Muscle of leg (tissue), 11 donors: ENCODE data around the gene PLXNA4. TPM values are rescaled to one million over a fixed set of nuclear protein-coding genes. Genes with fewer than 3 reads are reported as not detected.
A peak's percentile ranks its signal among the peaks of the same experiment; 100 is the strongest.
"Not testable (repeated sequence)": the region's sequence is repeated elsewhere in the genome, so short reads cannot be mapped to it uniquely, and the experiment has no call there.

Experiments
- DNase-seq: peaks from one replicate; pipeline ENCODE4 v3.0.0; 2013
- H3K27ac ChIP-seq: one replicate; pipeline ENCODE4 v1.5.1; 2013; ENCODE audit warnings: mild to moderate bottlenecking, low read length, control low read depth
- H3K27me3 ChIP-seq: one replicate; pipeline ENCODE4 v1.6.1; 2013; ENCODE audit warnings: low read length; ENCODE audit not compliant: control insufficient read depth, insufficient read depth
- H3K36me3 ChIP-seq: one replicate; pipeline ENCODE4 v1.6.1; 2013; ENCODE audit warnings: low read length; ENCODE audit not compliant: control insufficient read depth, insufficient read depth
- H3K4me1 ChIP-seq: one replicate; pipeline ENCODE4 v1.6.1; 2013; ENCODE audit warnings: low read length; ENCODE audit not compliant: control insufficient read depth, insufficient read depth
- H3K4me3 ChIP-seq: one replicate; pipeline ENCODE4 v1.5.1; 2013; ENCODE audit warnings: low read length, control low read depth
- H3K9me3 ChIP-seq: replicated peaks from 2 replicates; pipeline ENCODE4 v1.6.1; 2013; ENCODE audit warnings: low read depth, low read length; ENCODE audit not compliant: control insufficient read depth
- WGBS: methylation state at CpG from one replicate; pipeline ENCODE4 v1.1.5; 2013; ENCODE audit warnings: missing lambda C conversion rate; ENCODE audit not compliant: insufficient coverage; 5-methylcytosine and 5-hydroxymethylcytosine counted together
- polyA plus RNA-seq, 8 donors: library from polyadenylated mRNA; unstranded; fragments of 120-200 nt; gene quantifications; one replicate each; pipeline versions ENCODE4 v1.2.1 to v1.2.3, GENCODE V29; 2013; ENCODE audit warnings: inconsistent platforms in 1 of 8, low replicate concordance in 1 of 8; ENCODE audit not compliant: insufficient read length in 8 of 8, insufficient read depth in 1 of 8
- total RNA-seq: library from RNA; stranded (reverse); fragments of 120-200 nt; gene quantifications from one replicate; pipeline ENCODE4 v1.2.4, GENCODE V29; 2013

Gene PLXNA4
- total and polyA plus RNA-seq, 9 donors = 1.3 to 3.3 (median 2.1) TPM

DNA sequence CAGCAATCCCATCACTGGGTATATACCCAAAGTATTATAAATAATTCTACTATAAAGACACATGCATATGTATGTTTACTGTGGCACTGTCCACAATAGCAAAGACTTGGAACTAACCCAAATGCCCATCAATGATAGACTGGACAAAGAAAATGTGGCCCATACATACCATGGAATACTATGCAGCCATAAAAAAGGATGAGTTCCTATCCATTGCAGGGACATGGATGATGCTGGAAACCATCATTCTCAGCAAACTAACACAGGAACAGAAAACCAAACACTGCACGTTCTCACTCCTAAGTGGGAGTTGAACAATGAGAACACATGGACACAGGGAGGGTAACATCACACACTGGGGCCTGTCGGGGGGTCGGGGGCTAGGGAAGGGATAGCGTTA is 186.2 kb downstream of the PLXNA4 start:
- no CpG with 5 or more reads among the region's 4 CpGs for WGBS
- H3K27ac ChIP-seq, H3K4me3 ChIP-seq, DNase-seq, H3K36me3 ChIP-seq, H3K9me3 ChIP-seq: not testable (repeated sequence)
- Histone ChIP-seq H3K4me1 (peaks cover 11% of the 10 kb centered on the region), H3K27me3 (peaks cover 10% of the 10 kb centered on the region)

DNA sequence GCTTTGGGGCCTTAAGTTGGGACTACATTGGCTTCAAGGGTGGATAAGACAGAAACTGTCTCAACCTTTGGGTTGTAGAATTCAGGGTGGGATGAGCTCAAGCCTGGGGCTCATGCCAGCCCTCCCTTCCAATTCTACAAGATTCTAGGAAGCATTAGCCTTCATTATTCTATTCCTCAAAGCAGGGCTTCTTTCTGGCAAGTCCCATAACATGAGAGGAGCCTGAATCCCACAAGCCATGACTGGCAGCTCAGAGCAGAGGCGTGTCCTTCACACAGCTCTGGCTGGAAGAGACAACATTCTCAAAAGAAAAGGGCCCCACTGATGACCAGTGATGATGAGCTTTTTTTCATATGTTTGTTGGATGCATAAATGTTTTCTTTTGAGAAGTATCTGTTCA is 187.6 kb downstream of the PLXNA4 start:
- no peak overlapping the region for H3K27ac ChIP-seq
- WGBS = 60% methylated on average over 1 of the region's 1 CpG
- peaks cover 10% of the 10 kb centered on the region for H3K27me3 ChIP-seq
- no peaks in the 10 kb centered on the region for H3K9me3 ChIP-seq
- no peaks in the 10 kb centered on the region for H3K36me3 ChIP-seq
- H3K4me3 ChIP-seq = no peak overlapping the region
- H3K4me1 ChIP-seq = peaks cover 11% of the 10 kb centered on the region
- DNase-seq = peak; percentile 57

DNA sequence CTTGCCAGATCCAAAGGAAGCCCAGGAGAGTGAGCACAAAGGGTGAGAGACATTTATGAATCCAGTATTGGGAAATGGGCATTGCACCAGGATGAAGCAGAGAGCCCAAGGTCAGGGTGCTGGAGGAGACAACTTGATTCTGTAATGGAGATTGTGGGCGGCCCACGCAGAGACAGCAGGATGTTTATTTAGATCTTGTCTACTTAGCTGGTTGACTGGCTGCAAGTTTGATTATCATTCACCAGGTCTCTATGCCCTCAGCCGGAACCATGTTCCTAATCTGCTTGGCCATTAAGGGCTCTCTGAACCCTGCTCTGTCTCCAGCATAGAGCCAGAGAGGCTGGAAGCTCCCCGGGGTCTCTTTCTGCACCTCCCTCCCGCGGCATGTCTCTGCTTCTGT is 188.7 kb downstream of the PLXNA4 start:
- 69% methylated on average over 6 of the region's 6 CpGs for WGBS

DNA sequence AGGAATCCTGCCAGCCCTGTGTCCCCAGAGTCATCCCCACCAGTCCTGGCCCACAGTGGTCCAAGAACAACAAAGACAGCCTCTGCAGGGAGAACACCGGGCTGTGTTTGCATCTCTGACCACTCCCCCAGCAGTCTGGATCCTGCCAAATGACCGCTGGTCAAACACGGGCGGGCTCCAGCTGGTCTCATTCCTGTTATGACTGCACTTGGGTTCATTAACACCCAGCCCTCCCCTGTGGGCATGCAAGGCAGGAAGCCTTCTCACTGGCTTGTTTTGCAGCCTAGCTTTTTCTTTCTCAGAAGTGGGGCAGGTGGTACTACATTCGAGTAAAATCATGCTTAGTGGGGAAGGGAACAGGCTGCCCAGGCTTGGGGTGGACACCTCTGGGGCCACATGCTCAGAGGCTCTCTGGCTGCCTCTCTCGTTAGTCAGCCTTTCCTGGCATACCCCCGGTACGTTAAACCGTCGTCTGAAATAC is 190.0 kb downstream of the PLXNA4 start:
- H3K9me3 ChIP-seq = no peaks in the 10 kb centered on the region
- H3K36me3 ChIP-seq = no peaks in the 10 kb centered on the region
- H3K27me3 ChIP-seq = peaks cover 10% of the 10 kb centered on the region
- 17% methylated on average over 9 of the region's 10 CpGs for WGBS
- H3K4me3 ChIP-seq = no peak overlapping the region
- peaks cover 8% of the 10 kb centered on the region for H3K4me1 ChIP-seq
- H3K27ac ChIP-seq = no peak overlapping the region
- DNase-seq = peak; percentile 56

More for the DNA sequence above, 188.7 kb downstream of the PLXNA4 start:
- H3K4me1 ChIP-seq = peaks cover 8% of the 10 kb centered on the region
- no peak for DNase-seq
- H3K4me3 ChIP-seq = no peak overlapping the region
- no peak overlapping the region for H3K27ac ChIP-seq
- no peaks in the 10 kb centered on the region for H3K9me3 ChIP-seq
- H3K27me3 ChIP-seq = peaks cover 10% of the 10 kb centered on the region
- H3K36me3 ChIP-seq = no peaks in the 10 kb centered on the region

DNA sequence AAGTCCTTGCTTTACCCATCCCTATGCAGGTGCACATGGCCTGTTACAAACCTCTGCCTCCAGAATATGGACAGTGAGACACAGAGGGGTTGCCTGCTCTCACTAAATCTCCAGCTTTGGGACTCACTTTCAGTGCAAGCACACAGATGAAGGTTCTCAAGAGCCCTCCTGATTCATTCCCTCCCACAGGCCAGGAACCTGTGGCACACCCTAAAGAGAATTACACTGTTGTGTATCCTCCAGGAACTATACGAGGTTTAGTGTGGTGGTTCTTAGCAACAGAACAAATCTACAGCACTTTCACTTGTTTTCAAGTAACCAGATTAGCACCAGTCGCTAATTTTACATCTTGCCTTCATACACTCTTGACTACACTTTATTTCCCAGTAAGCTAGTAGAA is 192.3 kb downstream of the PLXNA4 start:
- Histone ChIP-seq H3K9me3 (no peaks in the 10 kb centered on the region), H3K4me3 (no peak overlapping the region), H3K36me3 (no peaks in the 10 kb centered on the region), H3K27ac (no peak overlapping the region), H3K4me1 (peaks cover 17% of the 10 kb centered on the region), H3K27me3 (peaks cover 12% of the 10 kb centered on the region)
- DNase-seq = no peak
- WGBS = no CpG with 5 or more reads among the region's 2 CpGs

DNA sequence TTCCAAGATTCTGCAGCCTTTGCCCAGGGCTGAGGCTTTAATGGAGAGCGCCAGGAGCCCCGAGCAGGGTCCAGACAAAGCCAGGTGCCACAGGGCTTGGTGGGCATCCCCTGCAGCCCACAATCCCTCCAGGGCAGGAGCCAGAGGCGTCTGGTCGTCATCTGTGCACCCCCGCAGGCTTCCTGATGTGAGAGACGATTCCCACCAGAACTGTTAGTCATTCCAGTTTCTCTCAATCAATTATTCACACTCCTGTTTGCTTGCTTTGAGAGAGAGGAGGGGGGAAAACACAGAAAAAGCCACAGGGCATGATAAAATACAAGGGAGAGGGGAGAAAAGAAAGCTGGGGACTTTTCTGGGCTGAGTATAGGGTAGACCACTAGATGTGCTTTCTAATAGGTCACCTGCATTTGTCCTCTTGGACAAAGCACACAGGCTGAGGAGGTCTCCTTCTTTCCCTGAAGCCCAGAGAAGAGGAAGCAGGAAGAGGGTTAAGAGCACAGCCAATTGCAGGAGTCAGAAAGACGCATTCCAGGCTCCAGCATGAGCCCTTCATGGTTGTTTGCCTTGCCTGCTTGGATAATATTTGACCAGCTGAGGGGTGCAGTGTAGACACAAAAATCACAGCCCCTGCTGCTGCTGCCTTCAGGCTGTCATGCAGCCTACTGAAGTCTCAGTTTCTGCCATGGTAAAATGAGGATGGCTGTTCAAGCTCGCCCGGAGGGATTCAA is 194.4 kb downstream of the PLXNA4 start:
- peak; percentile 9 for DNase-seq
- Histone ChIP-seq H3K27ac (no peak overlapping the region), H3K27me3 (peaks cover 6% of the 10 kb centered on the region), H3K4me3 (no peak overlapping the region), H3K36me3 (no peaks in the 10 kb centered on the region), H3K4me1 (peaks cover 17% of the 10 kb centered on the region), H3K9me3 (no peaks in the 10 kb centered on the region)
- 10% methylated on average over 3 of the region's 9 CpGs for WGBS

DNA sequence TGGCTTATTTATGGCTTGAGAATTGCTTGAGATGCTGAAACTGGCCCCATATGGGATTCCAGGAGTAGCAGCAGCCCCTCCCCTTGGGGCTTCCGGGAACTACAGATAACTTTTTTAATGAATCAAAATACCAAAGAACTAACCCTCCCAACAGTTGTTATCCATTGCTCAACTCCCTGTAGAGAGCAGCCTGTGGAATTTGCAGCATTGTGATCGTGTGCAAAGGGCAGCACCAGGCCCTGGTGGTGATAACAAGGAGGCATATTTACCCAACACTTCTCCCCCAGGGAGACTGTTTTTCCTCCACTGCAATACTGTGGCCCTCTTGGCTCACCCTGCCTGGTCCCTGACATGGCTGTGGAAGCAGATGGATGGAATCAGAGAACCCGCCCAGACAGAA is 196.2 kb downstream of the PLXNA4 start:
- no peaks in the 10 kb centered on the region for H3K9me3 ChIP-seq
- peaks cover 2% of the 10 kb centered on the region for H3K27me3 ChIP-seq
- H3K4me3 ChIP-seq = no peak overlapping the region
- peaks cover 8% of the 10 kb centered on the region for H3K4me1 ChIP-seq
- no CpG with 5 or more reads among the region's 3 CpGs for WGBS
- peak; percentile 6 for DNase-seq
- no peak overlapping the region for H3K27ac ChIP-seq
- no peaks in the 10 kb centered on the region for H3K36me3 ChIP-seq

DNA sequence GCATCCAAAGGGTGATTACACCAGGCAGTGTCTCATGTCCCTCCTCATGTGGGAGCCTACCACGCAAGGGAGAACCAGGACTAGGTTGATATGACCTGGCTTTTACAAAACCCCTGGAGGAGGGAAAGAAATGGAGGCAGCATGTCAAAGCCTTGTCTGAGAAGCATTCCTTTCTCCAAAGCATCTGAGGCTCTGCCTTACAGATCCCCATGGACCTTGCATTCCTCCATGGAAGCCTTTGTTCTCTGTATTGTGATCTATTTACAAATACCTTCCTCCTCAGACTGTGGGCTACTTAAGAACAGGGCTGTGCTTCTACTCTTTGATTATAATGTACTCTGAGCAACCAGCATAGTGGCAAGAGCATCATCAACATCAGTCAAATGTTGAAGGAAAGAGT is 197.0 kb downstream of the PLXNA4 start:
- DNase-seq = no peak
- 86% methylated on average over 1 of the region's 1 CpG for WGBS
- peaks cover 2% of the 10 kb centered on the region for H3K27me3 ChIP-seq
- H3K36me3 ChIP-seq = no peaks in the 10 kb centered on the region
- H3K27ac ChIP-seq = no peak overlapping the region
- H3K9me3 ChIP-seq = no peaks in the 10 kb centered on the region
- H3K4me3 ChIP-seq = no peak overlapping the region
- peaks cover 8% of the 10 kb centered on the region for H3K4me1 ChIP-seq

DNA sequence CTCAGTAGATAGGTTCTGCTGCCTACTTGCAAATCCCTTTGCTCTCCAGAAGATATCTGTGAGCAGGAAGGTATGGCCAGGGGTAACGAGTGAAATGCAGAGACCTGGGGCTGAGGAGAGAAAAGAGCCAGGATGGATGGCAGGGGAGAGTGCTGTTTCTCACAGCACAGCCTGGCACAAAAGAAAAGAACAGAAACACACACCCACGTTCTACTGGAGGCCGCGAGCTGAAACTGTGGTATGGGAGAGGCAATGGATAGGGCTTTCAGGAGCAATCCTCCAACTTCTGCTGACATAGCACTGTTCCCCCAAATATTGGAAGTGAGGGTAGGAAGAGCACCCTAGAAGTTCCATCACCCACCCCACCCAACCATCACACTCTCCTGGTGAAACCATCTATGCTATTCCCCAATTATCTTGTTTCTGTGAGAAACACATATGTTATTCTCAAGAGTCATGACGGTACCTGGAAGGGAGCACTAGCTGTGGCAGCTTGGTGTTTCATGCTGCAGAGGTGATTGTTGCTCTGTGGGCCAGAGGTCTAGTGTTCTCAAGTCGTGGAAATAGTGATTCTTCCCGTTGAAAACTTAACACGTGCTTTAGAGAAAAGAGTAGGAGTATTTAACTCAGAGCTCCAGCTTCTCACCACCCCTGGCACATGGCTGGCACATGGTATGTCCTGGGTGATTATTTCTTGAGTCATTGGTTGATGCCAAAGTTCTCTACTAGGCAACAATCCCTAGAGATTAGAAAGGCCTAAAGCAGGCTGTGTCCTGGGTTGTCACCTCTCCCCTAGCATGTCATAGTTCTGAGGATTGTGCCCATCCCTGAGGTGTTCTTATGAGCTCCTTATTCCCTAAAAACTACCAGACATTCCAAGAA is 198.3 kb downstream of the PLXNA4 start:
- Histone ChIP-seq H3K27ac (no peak overlapping the region), H3K4me3 (no peak overlapping the region), H3K4me1 (peaks cover 8% of the 10 kb centered on the region), H3K27me3 (peaks cover 2% of the 10 kb centered on the region), H3K9me3 (no peaks in the 10 kb centered on the region), H3K36me3 (no peaks in the 10 kb centered on the region)
- WGBS = 86% methylated on average over 5 of the region's 8 CpGs
- no peak for DNase-seq

DNA sequence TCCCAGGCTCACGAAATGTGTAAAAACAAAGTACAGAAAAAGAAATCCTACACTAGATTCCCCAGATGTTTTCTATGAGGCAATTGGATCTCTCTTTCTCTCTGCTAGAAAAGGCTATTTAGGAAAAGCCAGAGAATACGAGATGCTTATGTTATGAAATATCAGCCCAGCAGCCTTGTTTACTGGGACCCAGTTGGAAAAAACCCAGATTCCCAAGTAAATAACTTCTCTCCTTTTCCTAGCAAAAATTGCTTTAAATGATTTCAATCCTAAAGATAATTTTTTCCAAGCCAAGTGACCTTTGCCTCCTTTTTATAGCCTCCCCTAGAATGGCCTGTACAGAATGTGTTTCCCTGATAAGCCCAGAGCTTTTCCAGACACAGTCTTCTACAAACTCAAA is 199.3 kb downstream of the PLXNA4 start:
- no CpG with 5 or more reads among the region's 2 CpGs for WGBS
- H3K4me1 ChIP-seq = peaks cover 8% of the 10 kb centered on the region
- H3K27ac ChIP-seq = no peak overlapping the region
- H3K27me3 ChIP-seq = peaks cover 2% of the 10 kb centered on the region
- no peaks in the 10 kb centered on the region for H3K36me3 ChIP-seq
- no peak overlapping the region for H3K4me3 ChIP-seq
- no peaks in the 10 kb centered on the region for H3K9me3 ChIP-seq
- DNase-seq = peak; percentile 62
